ENCODE measurements around the gene CNTN5.

Gene CNTN5

DNA sequence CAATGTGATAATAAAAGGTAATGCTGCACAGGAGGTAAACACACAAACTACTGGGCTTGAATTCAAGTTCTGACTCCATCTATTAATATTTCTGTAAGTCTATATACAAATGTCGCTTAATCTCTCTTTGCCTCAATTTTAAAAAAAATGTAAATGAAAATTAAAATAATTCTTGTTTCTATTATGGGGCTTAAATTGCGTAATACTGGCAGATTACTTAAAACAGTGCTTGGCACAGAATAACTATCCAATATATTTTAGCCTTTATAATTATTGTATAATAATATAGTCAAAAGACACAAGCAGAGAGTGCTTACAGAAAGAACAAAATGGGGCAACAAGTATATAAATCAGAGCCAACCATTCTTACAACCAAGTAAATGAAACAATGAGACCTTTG lies 489.1 kb downstream of the CNTN5 start:
- DNase-seq (ENCODE audit: low read depth): no peak

DNA sequence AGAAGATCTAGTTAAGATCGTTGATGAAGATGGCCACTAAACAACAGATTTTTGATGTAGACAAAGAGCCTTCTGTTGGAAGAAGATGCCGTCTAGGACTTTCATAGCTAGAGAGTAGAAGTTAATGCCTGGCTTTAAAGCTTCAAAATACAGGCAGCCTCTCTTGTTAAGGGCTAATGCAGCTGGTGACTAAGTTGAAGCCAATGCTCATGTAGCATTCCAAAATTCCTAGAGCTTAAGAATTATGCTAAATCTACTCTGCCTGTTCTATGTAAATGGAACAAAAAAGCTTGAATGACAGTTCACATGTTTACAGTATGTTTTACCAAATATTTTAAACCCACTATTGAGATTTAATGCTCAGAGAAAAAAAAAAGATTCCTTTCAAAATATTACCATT lies 492.6 kb downstream of the CNTN5 start:
- DNase-seq (ENCODE audit: low read depth): no peak

DNA sequence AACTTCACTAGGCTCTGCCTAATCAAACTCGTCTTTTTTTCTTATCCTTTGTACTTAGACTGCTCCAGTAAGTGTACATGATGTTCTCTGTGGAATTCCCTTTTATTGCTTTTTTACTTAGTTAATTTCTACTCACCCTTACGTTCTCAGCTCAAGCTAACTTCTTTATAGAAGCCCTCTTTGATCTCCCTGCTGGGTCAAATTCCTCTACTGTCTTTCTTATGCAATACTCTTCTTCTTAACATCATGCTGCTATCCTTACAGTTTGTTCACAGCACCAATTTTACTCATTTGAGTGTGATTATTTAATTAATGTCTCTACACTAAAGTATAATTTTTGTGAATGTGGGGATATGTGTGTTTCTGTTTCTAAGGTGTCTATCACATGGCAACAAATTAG lies 498.3 kb downstream of the CNTN5 start:
- no peak for DNase-seq (ENCODE audit: low read depth)

DNA sequence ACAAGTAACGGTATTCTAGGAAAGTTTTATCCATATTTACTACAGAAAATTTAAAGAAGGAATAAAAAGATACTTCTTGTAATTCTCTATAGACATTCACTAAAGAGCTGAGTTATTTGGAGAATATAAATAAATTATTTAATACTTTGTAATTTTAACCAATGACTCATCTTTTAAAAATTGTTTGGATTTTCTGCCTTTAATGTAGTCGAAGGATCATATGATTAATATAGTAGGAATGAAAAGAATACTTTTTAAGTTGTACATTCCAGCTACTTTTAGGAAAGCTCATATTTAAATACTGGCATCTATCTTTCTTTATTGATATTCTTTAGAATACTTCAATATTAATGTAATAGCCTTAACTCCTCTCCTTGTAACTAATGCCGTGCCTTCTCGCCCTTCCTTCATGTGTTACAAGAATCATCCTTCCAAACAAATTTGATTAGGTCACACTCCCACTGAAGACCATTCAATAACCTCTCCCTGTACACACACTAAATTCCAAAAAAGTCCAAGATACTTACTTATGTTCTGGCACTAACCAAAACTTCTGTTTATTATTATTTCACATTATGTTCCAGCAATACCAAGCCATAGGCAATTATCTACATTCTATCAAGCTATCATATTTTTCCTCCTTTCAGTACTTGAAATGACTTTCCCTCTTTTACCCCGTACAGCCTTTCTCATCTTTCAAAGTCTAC lies 501.9 kb downstream of the CNTN5 start:
- no peak for DNase-seq (ENCODE audit: low read depth)

DNA sequence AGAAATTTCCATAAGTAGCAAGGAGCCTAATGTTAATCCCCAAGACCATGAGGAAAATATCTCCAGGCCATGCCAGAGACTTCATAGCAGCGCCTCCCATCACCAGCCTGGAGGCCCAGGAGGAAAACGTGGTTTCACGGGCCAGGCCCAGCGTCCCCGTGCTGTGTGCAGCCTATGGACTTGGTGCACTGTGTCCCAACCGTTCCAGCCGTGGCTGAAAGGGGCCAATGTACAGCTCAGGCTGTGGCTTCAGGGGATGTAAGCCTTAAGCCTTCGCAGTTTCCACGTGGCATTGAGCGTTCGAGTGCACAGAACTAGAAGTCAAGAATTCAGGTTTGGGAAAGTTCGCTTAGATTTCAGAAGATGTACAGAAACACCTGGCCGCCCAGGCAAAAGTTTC lies 510.7 kb downstream of the CNTN5 start:
- no peak for DNase-seq (ENCODE audit: low read depth)

DNA sequence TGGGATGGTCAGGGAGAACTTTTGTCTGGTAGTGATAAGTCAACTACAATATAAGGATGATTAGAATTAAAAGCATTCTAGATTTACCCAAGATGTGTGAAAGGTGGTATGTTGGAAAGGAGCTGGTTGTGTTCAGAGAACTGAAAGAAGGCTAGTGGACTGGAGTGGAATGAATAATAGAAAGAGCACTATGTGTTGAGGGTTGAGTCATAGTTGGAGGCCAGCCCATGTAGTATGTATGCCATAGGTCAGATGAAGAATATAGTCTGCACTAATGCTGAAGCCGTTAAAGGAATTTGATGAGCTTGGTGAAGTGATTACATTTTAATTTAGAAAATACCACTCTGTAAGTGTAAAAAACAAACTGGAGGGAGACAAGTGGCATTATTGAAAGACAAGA lies 514.1 kb downstream of the CNTN5 start:
- no peak for DNase-seq (ENCODE audit: low read depth)

DNA sequence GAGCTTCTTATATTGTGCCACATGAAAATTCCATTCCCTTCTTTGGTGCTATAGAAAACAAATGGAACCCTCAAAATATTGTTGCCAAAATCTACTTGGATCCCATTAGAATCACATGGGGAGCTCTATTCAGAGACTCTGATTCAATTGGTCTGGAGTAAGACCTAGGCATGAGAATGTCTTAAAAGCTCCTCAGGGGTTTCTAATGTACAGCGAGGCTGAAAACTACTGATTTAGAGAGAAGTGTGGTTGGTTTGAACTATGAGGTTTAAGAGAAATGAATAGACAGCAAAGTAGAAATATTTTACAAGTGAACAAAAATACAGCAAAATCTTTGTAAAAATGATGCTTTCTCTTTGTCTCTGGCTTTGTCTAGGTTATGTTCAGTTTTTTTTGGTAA lies 514.7 kb downstream of the CNTN5 start:
- no peak for DNase-seq (ENCODE audit: low read depth)

DNA sequence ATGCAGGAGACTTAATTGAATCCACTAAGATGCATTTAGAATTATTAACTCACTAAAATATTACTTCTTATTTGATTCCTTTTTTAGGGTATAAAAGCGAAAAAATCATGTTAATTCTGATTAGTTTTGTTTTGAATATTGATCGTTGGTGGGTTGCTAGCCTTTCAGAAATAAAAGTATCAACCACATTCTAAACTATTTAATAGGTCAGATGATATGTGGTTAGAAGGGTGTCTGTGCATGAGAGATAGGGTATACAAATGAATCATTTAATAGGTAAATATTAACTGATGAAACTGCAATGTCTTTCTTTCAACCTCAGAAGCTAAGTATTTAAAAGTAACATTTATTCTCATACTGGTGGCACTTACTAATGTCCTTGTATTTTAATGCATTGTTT lies 515.1 kb downstream of the CNTN5 start:
- DNase-seq (ENCODE audit: low read depth): no peak

DNA sequence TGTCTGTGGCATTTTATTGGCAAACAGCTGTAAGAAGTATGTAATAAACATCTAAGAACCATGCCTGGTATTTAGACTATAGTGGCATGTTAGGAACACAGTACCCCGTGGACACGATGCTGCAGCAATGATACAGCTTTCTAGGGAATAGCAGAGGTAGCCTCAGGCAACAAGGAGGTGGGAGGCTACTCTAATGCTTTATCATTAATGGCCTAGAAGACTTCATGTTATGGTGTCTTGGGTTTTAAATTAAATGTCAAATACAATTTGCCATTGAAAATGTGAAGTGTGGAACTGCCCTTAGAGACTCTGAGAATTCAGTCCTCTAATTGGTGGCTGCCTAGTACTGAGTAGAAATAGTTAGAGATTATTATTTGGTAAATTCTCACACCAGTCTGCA lies 516.9 kb downstream of the CNTN5 start:
- DNase-seq (ENCODE audit: low read depth): no peak

DNA sequence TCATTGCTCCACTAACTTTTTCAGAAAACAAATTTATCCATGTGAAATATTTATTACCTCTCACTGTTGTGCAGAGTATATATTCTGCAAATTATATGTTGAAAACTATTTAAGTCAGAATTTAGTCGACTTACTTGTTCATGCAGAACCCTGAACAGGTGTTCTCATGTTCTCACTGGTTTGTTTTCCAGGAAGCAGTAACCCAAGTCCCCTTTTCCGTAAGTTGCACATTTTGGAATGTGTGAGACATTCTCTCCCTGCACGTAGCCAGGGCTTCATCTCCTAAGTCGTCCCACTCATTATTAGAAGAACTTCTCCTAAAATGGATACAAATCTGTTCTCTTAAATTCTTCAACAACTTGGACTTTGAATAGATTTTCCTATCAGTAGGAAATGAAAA lies 524.9 kb downstream of the CNTN5 start:
- DNase-seq (ENCODE audit: low read depth): no peak

DNA sequence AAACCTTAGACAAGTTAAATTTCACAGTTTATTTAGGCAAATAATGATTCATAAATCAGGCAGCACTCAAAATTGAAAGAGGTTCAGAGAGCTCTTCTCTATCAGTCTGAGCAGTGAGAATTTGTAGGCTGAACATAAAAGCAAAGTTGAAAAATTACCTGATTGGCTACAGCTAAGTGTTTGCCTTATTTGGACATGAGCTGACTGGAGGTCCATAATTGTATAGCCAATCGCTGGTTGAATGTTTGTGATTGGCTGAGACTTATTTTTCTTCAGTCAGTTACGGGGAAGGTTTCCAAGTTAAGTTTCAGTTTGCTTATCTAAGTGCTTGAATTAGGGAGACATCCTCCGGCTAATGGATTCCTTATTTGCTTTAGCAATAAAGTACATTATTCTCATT lies 527.5 kb downstream of the CNTN5 start:
- no peak for DNase-seq (ENCODE audit: low read depth)

DNA sequence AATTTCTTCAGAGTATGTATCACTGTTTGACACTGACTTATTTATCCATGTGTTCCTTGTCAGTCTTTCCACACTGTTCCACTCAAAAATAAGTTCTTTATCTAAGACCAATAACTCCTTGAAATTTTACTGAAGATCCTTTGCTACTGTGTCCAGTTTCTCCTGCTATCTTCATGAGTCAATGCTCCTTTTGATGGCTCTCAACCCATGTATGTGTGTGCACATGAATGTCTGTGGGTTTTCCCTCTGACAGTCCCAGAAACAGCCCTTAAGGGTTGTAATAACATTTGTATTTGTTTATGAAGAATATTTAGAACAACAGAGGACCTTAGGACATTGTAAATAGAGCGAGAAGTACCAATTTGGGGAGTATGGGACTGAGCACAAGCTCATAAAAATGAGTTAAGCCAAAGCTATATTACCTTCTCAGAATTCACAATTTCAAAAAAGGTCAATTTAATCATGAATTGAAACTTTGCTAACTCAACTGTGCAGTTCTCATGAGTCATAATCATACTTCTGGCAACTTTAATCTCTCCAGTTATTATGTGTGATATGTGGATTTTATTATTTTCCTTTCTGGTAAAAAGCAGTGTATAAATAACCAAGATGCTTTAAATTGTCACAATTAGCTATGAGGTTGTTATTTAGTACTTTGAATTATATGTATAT lies 533.6 kb downstream of the CNTN5 start:
- DNase-seq (ENCODE audit: low read depth): no peak

DNA sequence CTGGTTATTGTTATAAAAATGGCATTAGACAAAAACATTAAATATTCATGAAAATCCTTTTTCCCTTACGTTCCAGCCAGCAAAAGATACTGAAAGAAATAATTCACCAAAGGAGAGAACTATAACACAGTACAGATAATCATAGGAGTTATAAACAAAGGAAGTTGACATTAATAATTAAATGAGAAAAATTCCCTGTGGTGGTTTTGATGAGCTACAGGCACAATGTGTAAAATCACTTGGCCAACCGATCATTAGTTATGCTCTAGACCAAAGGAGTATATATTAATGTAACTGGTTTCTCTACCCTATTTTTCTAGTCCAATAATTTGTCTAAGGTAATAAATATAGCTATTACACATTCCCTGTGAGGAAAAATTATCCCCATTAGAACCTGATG lies 534.7 kb downstream of the CNTN5 start:
- DNase-seq (ENCODE audit: low read depth): no peak

DNA sequence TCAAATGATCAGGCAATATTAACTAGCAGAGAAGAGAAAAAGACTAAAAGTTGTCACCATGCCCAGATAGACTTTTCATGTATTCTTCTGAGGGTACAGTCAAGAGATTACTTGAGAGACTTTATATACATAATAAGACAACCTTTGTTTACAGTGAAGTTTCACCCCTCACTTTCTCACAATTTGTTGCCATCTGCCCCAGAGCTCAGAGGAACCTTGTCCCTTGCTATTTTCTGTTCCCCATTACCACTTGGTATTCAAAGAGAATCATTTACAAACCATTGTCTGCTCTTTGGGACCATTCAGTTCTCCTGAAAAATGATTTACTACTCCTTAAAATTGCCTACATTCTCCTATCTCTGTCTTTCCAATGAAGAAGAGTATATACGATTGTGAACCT lies 544.6 kb downstream of the CNTN5 start:
- no peak for DNase-seq (ENCODE audit: low read depth)

DNA sequence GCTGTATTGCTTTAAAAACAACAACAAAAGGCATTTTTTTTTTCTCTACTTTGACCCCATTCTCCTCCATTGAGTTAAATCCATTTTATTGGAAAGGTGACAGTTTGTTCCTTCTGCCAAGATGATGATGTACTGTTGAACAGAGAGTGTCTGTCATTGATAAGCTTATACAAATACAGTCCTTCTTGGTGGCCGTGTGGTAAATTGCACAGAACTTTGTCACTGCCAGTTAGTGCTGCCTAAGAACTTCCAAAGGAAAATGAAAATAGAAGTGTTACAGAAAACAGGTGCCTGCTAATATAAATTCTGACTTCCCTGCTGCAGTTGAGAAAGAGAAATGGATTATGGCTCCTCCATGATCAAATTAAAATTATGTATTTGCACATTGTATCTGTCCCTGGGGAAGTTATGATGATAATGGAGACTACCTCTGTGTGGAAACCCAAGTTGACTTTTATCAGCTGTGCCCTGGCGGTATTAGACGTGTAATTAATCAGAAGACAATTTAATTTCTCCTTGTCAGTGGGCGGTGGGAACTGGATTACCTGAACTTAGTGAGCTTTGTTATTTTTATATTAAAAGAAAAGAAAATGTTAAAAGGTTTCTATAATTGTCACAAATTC lies 546.7 kb downstream of the CNTN5 start:
- DNase-seq (ENCODE audit: low read depth): no peak

DNA sequence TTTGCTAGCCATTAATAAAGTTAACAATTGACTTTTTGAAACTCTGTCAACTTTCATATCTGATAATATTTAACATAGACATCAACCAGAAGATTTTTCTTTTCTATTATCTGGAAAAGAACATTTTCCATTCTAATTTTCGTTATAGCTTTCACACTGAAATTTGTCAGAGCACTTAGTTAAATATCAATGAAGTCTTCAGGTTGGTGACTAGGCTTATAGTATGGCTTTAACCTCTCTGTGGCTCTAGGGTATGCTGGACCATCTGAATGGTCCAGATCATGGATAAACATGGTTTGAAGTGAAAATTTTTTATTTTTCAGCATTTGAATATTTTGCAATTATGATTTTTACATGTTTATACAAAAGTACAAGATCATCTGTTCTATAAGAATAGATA lies 548.1 kb downstream of the CNTN5 start:
- DNase-seq (ENCODE audit: low read depth): no peak

DNA sequence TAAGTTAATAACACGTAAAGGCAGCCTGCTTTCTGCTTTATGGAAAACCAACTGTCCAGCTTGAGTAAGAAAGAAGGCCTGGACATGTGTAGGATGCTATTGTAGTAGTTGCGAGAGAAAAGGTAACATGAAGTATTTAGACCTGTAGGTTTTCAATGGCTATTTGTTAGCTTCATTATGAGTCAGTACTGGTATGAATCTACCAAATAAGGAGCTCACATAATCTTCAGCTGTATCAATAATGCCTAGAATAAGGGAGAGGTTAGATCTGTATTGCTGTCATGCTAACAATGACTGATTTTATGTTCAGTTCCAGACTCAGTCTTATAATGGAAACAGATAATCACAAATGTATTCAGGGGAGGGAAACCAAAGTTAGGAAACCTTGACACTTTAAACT lies 550.3 kb downstream of the CNTN5 start:
- DNase-seq (ENCODE audit: low read depth): no peak

DNA sequence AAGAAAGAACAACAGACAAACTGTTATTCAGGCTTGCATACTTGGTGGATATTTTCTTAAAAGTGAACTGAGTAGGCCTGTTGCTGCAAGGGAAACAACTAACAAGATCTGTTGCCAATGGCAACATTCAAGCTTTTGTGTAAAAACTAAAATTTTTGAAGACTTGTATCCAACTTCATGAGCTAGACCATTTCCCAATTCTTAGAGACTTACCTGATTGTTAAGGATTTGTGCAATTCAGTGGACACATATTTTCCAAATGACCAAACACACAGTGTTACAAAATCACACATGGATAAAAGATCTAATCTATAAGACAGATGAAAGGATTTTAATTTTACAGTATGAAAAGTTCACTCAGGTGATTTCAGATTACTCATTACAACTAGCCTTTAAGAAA lies 564.1 kb downstream of the CNTN5 start:
- DNase-seq (ENCODE audit: low read depth): no peak

DNA sequence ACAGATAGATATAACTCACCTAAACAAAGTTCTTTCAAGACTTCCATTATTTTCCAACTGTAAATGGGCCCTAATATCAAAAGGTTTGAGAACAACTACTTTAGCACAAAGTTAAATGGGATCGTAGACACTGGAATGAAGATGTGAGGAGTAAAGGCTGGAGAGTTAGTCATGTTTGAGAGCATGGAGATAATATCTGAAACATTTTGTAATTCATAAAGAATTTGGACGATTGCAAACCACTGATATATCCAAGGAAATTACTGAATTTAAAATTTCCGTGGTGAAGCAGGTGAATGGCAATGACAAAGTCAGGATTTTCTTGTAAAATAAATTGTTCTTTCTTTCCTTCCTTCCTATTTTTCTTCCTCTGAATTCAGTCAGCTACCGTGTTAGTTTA lies 564.9 kb downstream of the CNTN5 start:
- DNase-seq (ENCODE audit: low read depth): no peak

DNA sequence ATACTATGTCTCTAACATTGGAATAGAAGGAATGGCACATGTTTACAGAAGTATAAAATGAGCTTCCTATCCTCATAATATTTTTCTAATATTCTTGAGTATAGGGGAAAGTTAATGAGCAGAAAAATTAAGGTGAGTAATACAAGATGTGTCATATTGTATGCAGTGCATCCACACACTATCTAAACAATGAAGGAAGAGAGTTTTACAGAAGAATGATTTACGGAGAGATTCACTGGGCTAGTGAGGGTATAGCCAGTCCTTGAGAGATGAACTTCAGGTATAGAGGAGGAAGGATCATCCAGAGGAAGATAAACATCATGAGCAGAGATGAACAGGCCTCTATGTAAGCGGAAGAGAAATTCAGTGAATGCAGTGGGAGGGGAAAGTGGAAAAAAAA lies 569.0 kb downstream of the CNTN5 start:
- no peak for DNase-seq (ENCODE audit: low read depth)

DNA sequence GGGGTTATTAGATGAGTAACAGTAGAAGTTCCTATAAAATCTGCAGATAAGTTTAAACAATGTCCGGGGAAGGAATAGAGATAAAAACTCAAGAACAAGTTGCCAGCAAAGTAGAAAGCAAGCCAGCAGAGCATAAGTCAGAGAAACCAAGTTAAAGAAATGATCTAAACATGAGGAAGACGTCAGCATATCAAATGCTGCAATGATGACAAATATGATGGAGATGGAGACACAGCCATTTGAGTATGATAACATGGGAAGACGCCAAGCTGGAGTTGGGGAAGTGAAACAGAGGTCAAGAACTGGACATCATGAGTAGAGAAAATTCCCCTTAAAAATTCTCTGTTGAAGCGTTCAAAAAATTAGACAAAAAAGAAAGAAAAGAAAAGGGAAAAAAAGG lies 571.5 kb downstream of the CNTN5 start:
- DNase-seq (ENCODE audit: low read depth): no peak

DNA sequence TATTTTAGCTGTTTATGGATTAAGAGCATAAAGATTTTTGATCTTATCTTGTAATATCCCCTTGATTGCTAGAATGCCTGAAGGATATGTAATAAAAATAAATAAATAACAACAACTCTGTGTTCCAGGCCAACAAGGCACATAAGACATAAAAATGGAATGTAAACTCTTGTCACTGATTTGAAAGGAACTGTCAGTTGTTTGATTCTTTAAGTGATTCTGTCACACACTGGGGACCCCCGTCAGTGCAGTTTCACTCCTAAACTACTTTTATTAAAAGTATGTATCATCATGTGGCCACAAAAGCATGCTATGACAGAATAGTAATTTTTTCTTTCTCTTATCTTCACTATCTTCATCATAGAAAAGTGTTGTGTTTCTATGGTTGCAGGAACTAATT lies 572.4 kb downstream of the CNTN5 start:
- DNase-seq (ENCODE audit: low read depth): no peak

DNA sequence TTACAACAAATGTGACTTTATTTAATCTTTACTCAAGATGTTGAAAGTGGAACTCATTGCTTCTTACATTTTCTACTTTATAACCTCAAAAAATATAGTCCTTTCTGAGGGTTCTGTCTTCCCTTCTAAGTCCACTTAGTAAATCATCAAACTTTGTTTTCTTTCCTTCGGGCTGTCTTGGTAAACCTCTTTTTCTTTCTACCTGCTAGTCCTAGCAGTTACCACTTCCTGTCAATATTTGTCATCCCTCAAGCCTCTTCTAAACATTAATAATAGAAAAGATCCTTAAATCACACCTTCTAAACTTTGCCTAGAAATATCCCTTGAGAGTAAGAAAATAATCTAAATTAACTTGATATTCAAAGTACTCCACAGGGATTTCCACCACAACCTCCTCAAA lies 580.4 kb downstream of the CNTN5 start:
- DNase-seq (ENCODE audit: low read depth): no peak

DNA sequence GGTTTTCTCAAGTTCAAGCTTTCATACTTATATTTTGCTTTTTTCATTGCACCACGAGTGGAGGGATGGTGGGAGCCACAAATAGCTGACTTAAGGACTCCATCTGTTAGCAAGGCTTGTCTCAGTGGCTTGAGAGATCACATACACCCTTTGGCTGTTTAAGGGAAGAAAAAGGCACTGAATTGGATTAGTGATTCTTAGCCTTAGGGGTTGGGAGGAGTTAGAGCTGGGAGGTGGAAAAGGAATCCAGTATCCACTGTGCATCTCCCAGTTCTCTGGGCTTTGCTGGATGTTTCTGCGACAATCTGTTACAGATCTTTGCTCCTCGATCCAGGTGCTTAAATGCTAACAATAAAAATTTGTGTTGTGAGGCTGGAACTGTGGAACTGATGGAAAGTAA lies 593.6 kb downstream of the CNTN5 start:
- no peak for DNase-seq (ENCODE audit: low read depth)

All from activated T-cell treated with anti-CD3 and anti-CD28 coated beads for 1 hour (primary cell).